Transverse colon (tissue), 4 donors: ENCODE measurements around the gene AVPI1. TPM values are rescaled to one million over a fixed set of nuclear protein-coding genes. Genes with fewer than 3 reads are reported as not detected.

Experiments used
- DNase-seq: peaks from one replicate; pipeline ENCODE4 v3.0.0-alpha.2; 2019
- H3K27ac ChIP-seq, 4 donors: fragments of 200-600 bp; sonication (generic); 2 replicates each; pipeline ENCODE4 v1.5.1; 2016 to 2018; ENCODE audit warnings: inconsistent platforms in 4 of 4
- H3K27me3 ChIP-seq: fragments of 200-600 bp; sonication (generic); 2 replicates; pipeline ENCODE4 v1.5.1; 2017; ENCODE audit warnings: inconsistent platforms
- H3K36me3 ChIP-seq, 4 donors: fragments of 200-600 bp; sonication (generic); 2 replicates each; pipeline ENCODE4 v1.5.1; 2017 to 2019; ENCODE audit warnings: inconsistent platforms in 4 of 4
- H3K4me1 ChIP-seq, 4 donors: fragments of 200-600 bp; sonication (generic); 2 replicates each; pipeline ENCODE4 v1.5.1; 2017 to 2020; ENCODE audit warnings: inconsistent platforms in 4 of 4
- H3K4me3 ChIP-seq, 4 donors: fragments of 200-600 bp; sonication (generic); 1 replicate in 1 of 4; 2 replicates in 3 of 4; pipeline versions ENCODE4 v1.5.1 to v1.6.1; 2017 to 2019; ENCODE audit warnings: inconsistent platforms in 4 of 4
- H3K9me3 ChIP-seq, 2 donors: fragments of 200-600 bp; sonication (generic); 2 replicates each; pipeline ENCODE4 v1.5.1; 2017 to 2019; ENCODE audit warnings: inconsistent platforms in 2 of 2
- EP300 ChIP-seq: sonication (generic); formaldehyde crosslinking; IDR thresholded peaks from one replicate; pipeline ENCODE4 v1.6.1; 2017; ENCODE audit warnings: antibody characterized with exemption, low read depth
- POLR2A ChIP-seq: fragments of 450-650 bp; IDR thresholded peaks from one replicate; pipeline ENCODE4 v1.6.1; 2016; ENCODE audit warnings: antibody characterized with exemption, mild to moderate bottlenecking, moderate library complexity
- POLR2AphosphoS5 ChIP-seq, 3 donors: sonication (generic); formaldehyde crosslinking; IDR thresholded peaks; one replicate each; pipeline ENCODE4 v1.6.1; 2016; ENCODE audit warnings: antibody characterized with exemption in 3 of 3
- WGBS, 2 donors: methylation state at CpG; one replicate each; pipeline ENCODE4 v1.1.5; 2018; ENCODE audit warnings: low coverage in 1 of 2; 5-methylcytosine and 5-hydroxymethylcytosine counted together
- in situ Hi-C, 4 donors: fragments of 200-750 bp; cut with MboI; loops; one replicate each; pipeline versions ENCODE4 v1.15.0 to v1.15.1; 2017; ENCODE audit warnings: low sequenced_read_pairs in 3 of 4, low pct_ligation_motif_present in 1 of 4, low pct_unique_long_range_greater_than_20kb in 1 of 4
- intact Hi-C: fragments of 100-400 bp; cut with DNase I; formaldehyde crosslinking; loops from one replicate; pipeline ENCODE4 v1.15.1; 2023; ENCODE audit warnings: low total_unique reads
- total RNA-seq, 4 donors: library from RNA; depleted of rRNA; stranded (reverse); fragments of >200 nt; gene quantifications; one replicate each; pipeline ENCODE4 v1.1.0, GENCODE V29; 2016
- TF ChIP-seq, protein P1 (sequence below), 5 experiments: fragments of 200-600 bp in 3 of 5; fragments of 450-650 bp in 2 of 5; sonication (generic) in 3 of 5; IDR thresholded peaks; 1 replicate in 2 of 5; 2 replicates in 3 of 5; pipeline ENCODE4 v1.5.1; 2016 to 2017; ENCODE audit warnings: antibody characterized with exemption in 5 of 5, inconsistent platforms in 3 of 5, mild to moderate bottlenecking in 2 of 5, moderate library complexity in 1 of 5

AVPI1 gene
- total RNA-seq, 4 donors from 2014 or later = 24.3 to 79.3 (median 47.9) TPM

DNA sequence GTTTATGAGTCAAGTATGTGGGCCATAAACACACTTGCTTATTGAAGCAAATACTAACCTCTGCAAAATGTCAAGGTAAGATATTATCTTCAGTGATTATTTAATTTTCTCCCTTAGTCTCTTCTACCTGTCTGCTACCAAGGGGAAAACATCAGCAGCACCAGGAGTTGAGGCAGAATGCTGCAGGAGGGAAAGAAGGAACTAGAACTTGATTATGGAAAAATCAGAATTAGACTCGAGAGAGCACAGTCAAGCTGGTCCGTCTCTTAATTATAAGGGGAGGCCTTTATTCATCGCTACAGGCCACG is 45.0 kb upstream of the AVPI1 start:
- Histone ChIP-seq H3K9me3 (no peaks in the 10 kb centered on the region), H3K4me1 (peaks cover 0 to 12% (median 3%) of the 10 kb centered on the region in 4 donors), H3K4me3 (no peak overlapping the region), H3K27ac (no peak overlapping the region), H3K27me3 (no peaks in the 10 kb centered on the region), H3K36me3 (no peaks in the 10 kb centered on the region)
- in situ Hi-C loops = loop anchor here in 1 of 4 donors (10.0 kb wide), 1 partner anchor 47 kb away; the partner anchor contains the start of gene AVPI1
- no peak for TF ChIP-seq POLR2A
- no peak for TF ChIP-seq POLR2AphosphoS5 (IDR thresholded peaks at IDR 0.05)
- TF ChIP-seq EP300 = no peak
- TF ChIP-seq, protein P1, sequence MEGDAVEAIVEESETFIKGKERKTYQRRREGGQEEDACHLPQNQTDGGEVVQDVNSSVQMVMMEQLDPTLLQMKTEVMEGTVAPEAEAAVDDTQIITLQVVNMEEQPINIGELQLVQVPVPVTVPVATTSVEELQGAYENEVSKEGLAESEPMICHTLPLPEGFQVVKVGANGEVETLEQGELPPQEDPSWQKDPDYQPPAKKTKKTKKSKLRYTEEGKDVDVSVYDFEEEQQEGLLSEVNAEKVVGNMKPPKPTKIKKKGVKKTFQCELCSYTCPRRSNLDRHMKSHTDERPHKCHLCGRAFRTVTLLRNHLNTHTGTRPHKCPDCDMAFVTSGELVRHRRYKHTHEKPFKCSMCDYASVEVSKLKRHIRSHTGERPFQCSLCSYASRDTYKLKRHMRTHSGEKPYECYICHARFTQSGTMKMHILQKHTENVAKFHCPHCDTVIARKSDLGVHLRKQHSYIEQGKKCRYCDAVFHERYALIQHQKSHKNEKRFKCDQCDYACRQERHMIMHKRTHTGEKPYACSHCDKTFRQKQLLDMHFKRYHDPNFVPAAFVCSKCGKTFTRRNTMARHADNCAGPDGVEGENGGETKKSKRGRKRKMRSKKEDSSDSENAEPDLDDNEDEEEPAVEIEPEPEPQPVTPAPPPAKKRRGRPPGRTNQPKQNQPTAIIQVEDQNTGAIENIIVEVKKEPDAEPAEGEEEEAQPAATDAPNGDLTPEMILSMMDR (IDR thresholded peaks at IDR 0.05) = no peak
- DNase-seq = no peak
- 76 to 77% methylated on average over 4 of the region's 4 CpGs for WGBS, 2 donors
- intact Hi-C loops = no loop called here

DNA sequence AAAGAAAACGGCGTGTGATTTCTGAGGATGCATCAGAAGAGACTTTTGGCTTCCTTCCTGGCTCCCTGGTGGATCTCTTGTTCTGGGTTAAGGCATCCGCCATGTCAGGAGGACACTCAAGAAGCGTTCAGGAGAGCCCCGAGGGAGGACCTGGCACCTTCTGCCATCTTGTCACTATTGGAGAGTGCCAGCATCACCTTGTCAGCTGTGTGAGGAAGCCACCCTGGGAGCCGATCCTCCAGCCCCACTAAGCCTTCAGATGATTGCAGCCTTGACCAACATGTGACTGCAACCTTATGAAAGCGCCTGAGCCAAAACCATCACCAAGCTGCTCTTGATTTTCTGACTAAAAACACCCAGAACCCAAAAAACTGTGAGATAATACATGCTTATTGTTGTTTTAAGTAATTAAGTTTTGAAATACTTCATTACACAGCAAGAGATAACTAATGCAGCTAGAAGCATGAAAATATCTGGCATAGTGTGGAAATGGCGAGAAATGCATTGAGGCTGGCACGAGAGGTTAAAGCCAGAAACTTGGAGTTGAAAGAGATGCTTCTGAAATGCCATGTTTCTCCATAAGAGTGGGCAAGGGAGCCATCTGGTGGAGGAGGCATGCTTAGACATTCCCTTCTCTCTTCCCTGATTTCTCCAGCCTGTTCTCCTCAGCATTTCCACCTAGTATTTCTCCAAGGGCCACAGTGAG is 44.5 kb upstream of the AVPI1 start:
- Histone ChIP-seq H3K4me3 (no peak overlapping the region), H3K4me1 (peaks cover 0 to 14% (median 5%) of the 10 kb centered on the region in 4 donors), H3K27me3 (no peaks in the 10 kb centered on the region), H3K9me3 (no peaks in the 10 kb centered on the region), H3K27ac (no peak overlapping the region), H3K36me3 (no peaks in the 10 kb centered on the region)
- in situ Hi-C loops (loop anchor here in 1 of 4 donors (10.0 kb wide), 1 partner anchor 47 kb away; the partner anchor contains the start of gene AVPI1), intact Hi-C loops (no loop called here)
- peak; percentile 79 for DNase-seq
- 42 to 68% methylated on average over 4 to 9 of the region's 9 CpGs for WGBS, 2 donors
- no peak for TF ChIP-seq POLR2A
- no peak for TF ChIP-seq EP300
- no peak for TF ChIP-seq POLR2AphosphoS5 (IDR thresholded peaks at IDR 0.05)
- TF ChIP-seq, protein P1 (IDR thresholded peaks at IDR 0.05) = peak; percentile 76 to 93 (median 82)

DNA sequence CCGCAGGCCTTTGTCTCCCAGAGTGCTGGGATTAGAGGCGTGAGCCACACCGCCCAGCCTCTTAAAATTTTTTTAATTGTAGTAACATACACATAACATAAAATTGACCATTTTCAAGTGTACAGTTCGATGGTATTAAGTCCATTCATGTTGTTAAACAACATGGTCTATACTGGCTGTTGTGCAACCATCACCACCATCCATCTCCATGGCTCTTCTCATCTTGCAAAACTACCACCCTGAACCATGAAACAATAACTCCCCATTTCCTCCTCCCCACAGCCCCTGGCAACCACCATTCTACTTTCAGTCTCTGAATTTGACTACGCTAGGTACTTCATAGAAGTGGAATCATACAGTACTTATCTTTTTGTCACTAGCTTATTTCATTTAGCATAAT is 42.0 kb upstream of the AVPI1 start:
- H3K9me3 ChIP-seq = no peaks in the 10 kb centered on the region
- no peak overlapping the region for H3K27ac ChIP-seq
- no peaks in the 10 kb centered on the region for H3K36me3 ChIP-seq
- in situ Hi-C loops = no loop called here
- H3K4me1 ChIP-seq = peaks cover 4 to 35% (median 17%) of the 10 kb centered on the region in 4 donors
- DNase-seq = no peak
- H3K4me3 ChIP-seq = no peak overlapping the region
- WGBS, 2 donors = 85 to 95% methylated on average over 3 to 5 of the region's 5 CpGs
- TF ChIP-seq POLR2AphosphoS5 (IDR thresholded peaks at IDR 0.05) (no peak), POLR2A (no peak), EP300 (no peak)
- TF ChIP-seq, protein P1 (IDR thresholded peaks at IDR 0.05) = no peak
- no peaks in the 10 kb centered on the region for H3K27me3 ChIP-seq
- intact Hi-C loops = no loop called here

DNA sequence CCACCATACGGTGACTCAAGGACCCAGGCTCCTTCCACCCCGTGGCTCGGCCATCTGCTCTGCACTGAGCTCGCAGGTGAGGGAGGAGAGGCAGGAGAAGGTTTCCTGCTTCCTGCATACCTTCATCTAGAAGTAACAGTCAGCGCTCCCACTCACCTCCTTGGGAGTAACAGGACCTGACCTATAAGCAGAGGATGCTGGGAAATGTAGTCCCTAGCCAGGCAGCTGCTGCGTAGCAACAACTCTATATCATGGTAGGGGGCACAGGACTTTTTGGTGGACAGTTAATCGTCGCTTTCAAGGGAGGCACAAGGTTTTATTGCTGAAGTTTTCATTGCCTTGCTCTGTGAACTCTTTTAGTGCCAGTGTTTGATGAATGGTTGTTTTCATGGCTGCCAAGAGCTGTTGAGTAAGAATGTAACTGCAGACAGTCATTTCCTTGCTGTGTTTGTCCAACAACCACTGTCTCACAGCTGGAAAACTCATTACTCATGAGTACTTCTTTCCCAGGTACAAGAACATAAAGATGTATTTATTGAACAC is 39.7 kb upstream of the AVPI1 start:
- peak; percentile 66 for DNase-seq
- H3K36me3 ChIP-seq = no peaks in the 10 kb centered on the region
- H3K9me3 ChIP-seq = no peaks in the 10 kb centered on the region
- TF ChIP-seq POLR2AphosphoS5 (IDR thresholded peaks at IDR 0.05) = peak; percentile 59 to 75 (median 73)
- TF ChIP-seq, protein P1 (IDR thresholded peaks at IDR 0.05) = no peak
- peak overlapping the region in 2 of 4 donors; percentile 5 to 33 for H3K4me3 ChIP-seq
- H3K27ac ChIP-seq = peak overlapping the region; percentile 55 to 80 (median 71)
- intact Hi-C loops (no loop called here), in situ Hi-C loops (no loop called here)
- 20 to 27% methylated on average over 7 to 8 of the region's 8 CpGs for WGBS, 2 donors
- H3K27me3 ChIP-seq = no peaks in the 10 kb centered on the region
- H3K4me1 ChIP-seq = peaks cover 12 to 54% (median 32%) of the 10 kb centered on the region in 4 donors
